Fibroblast of villous mesenchyme (primary cell): ENCODE results near the gene IDH3A. TPM values are rescaled to one million over a fixed set of nuclear protein-coding genes. Genes with fewer than 3 reads are reported as not detected.

Experiments
- DNase-seq: peaks from one replicate; pipeline ENCODE4 v3.0.0-alpha.2; 2010; ENCODE audit warnings: low read depth
- H3K4me3 ChIP-seq: 2 replicates; pipeline ENCODE4 v1.5.1; 2011; ENCODE audit warnings: low read depth, mild to moderate bottlenecking, low read length
- CTCF ChIP-seq: IDR thresholded peaks from 2 replicates; pipeline ENCODE4 v1.5.1; 2012; ENCODE audit warnings: low read depth, mild to moderate bottlenecking, low read length; ENCODE audit not compliant: insufficient read depth
- total RNA-seq: library from RNA; depleted of rRNA; stranded (reverse); fragments of >200 nt; gene quantifications from 2 replicates; pipeline ENCODE4 v1.2.3, GENCODE V29; 2012

Gene IDH3A
- total RNA-seq, 1 donor, result 43.6 TPM

DNA sequence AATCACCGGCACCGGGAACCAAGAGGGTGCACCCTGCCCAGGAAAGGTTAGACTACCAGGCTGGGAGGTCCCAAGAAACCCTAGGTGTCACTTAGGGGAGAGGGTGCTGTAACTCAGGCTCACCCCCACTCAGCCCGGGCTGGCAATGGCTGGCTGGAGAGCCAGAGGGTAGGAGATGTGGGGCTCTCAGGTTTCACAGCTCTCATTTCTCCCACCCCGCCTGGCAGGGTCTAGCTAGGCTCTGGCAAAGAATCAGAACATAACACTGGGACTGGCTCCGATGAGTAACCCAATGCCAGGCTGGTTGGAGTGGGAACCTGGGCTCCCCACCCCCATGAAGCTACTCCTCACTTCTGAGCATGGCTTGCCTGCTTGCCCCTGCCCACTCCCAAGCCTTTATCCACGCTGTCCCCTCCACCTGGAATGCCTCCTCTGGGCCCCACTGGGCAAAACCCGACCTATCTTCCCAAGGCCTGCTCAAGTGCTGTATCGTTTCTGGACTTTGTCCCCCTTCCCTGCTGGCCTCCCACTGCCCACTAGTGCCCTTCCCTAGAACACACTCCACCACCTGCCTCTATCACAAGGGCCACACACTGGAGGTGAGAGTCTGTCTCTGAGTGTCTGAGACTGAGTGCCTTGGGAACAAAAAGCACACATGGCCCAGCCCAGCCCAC is 19.9 kb upstream of the IDH3A start:
- no peak for DNase-seq
- no peak for TF ChIP-seq CTCF
- H3K4me3 ChIP-seq, result no peak overlapping the region

DNA sequence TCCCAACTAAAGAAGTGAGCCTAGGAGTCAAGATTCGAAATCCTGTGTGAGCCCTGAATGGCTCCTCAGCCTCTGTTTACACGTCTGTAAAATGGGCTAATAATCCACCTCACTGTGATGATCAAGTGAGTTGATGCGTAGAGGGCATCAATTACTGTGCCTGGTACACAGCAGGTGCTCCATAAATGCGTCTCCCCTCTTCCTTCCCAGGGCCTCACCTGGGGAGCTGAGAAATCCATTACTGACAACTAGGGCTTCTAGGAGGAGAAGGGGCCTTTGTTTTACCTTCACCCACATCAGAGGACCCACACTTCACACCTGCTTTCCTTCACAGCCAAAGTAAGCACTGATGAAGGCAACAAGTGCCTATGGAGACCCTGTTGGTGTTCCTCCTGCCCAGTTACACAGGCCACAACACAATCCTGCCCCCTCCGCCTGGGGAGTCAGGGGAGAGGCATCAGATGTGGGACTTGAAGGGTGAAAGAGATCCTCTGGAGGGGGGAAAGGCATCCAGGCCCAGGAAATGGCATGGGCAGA is 19.3 kb upstream of the IDH3A start:
- TF ChIP-seq CTCF, result no peak
- no peak for DNase-seq

DNA sequence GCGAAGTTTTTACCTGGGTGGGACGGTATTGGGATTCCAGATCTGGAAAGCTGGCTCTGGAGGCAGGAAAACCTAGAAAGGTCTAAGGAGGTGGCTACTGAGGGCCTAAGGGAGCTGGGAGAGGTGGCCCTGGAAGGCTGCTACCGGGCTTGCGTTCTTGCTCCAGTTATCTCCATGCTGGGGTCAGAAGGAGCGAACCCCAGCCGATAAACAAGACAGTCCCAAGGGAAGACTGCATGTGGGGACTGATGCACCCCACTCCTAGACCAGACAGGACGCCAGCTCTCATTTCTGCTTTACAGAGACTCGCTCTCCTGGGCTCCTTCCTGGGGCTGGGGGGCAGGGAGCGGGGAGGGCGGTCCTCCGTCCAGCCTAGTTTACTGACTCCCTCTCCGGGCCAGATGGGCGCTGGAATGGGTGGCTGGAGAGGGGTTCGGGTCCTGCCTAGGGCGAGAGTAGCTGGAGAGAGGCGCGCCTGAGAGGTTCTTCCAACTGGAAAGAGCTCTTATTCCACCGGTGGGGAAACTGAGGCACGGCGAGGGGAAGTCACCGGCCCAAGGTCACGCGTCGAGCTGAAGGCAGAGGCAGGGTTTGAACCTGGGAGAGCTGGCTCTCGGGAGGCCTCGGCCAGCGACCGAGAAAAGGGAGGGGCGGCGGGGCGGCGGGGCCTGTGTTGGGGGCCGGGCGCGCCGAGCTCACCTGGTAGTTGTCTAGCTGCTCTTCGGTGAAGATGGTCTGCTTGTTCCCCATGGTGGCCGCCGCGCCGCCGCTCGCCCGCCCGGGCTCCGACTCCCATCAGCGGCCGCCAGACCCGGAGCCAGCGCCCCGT is 18.5 kb upstream of the IDH3A start:
- peak overlapping the region; percentile 76 for H3K4me3 ChIP-seq
- DNase-seq, result no peak
- no peak for TF ChIP-seq CTCF

More for the DNA sequence above, 19.3 kb upstream of the IDH3A start:
- H3K4me3 ChIP-seq, result no peak overlapping the region

GRCh38 chr15:78131295-78132061 is 17.7 kb upstream of the IDH3A start, which contains the start of gene CIB2:
CIB2 (minus strand) TSS chr15:78131445; CDS start chr15:78131215, 230 bp downstream.
- peak; percentile 67 for DNase-seq

GRCh38 chr15:78133801-78134200 is 15.4 kb upstream of the IDH3A start:
- DNase-seq, result no peak
- TF ChIP-seq CTCF, result no peak
- no peak overlapping the region for H3K4me3 ChIP-seq

More at GRCh38 chr15:78131295-78132061, 17.7 kb upstream of the IDH3A start, which contains the start of gene CIB2:
- peak within 1 kb of the TSS; percentile 76 for H3K4me3 ChIP-seq
- TF ChIP-seq CTCF, result peak; percentile 62

- no peak for TF ChIP-seq CTCF
- no peak for DNase-seq
- H3K4me3 ChIP-seq, result no peak overlapping the region
Observed at GRCh38 chr15:78139578-78139977, 9.6 kb upstream of the IDH3A start.
